ENCODE results near the gene NEU1. TPM values are rescaled to one million over a fixed set of nuclear protein-coding genes. Genes with fewer than 3 reads are reported as not detected.
A peak's percentile ranks its signal among the peaks of the same experiment; 100 is the strongest.

NEU1 gene
- total and polyA plus RNA-seq, 2 of the 8 experiments (the other 6 are each of a cell fraction or from before 2014, with no cell fraction given): 41.2 to 72.1 TPM

DNA sequence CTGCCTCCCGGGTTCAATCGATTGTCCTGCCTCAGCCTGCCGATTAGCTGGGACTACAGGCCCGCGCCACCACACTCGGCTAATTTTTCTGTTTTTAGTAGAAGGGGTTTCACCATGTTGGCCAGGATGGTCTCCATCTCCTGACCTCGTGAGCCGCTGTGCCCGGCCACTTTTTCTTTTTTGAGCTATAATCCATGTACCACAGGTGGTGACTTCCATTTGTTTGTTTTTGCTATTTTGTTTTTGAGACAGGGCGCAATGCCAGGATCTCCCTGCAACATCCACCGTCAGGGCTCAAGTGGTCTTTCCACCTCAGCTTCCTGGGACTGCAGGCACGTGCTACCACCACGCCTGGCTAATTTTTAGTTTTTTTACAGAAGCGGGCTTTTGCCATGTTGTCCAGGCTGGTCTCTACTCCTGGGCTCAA is 26.6 kb downstream of the NEU1 start:
- H3K4me2 ChIP-seq (ENCODE audit: insufficient read depth in 1 of 2, low read depth in 2 of 2, low read length in 2 of 2): peak overlapping the region; percentile 84 to 99
- CTCF ChIA-PET (ENCODE audit: partially characterized antibody): interaction anchor here (0.6 to 4.5 kb wide), 5 partner anchors 45 to 70 kb away, joined by 3 to 15 read pairs (median 7); no protein-coding TSS in a partner anchor
- 13% methylated on average over 14 of the region's 14 CpGs; no CpG with 5 or more reads in 1 of the 2 experiments for WGBS, 2 experiments (ENCODE audit: extremely low coverage in 1 of 2, insufficient coverage in 1 of 2, insufficient read length in 1 of 2, insufficient replicate concordance in 2 of 2, low coverage in 1 of 2, low lambda C conversion rate in 2 of 2, missing lambda C conversion rate in 1 of 2)
- H3K18ac ChIP-seq (ENCODE audit: extremely low read depth, low read length): peak overlapping the region; percentile 4
- H3K14ac ChIP-seq (ENCODE audit: insufficient read length): no peak overlapping the region
- H3K23ac ChIP-seq (ENCODE audit: insufficient read length): no peak overlapping the region
- H3K9ac ChIP-seq (replicated peaks in 1 of 4; ENCODE audit: extremely low read depth in 1 of 4, low read depth in 3 of 4, low read length in 3 of 4): peak overlapping the region; percentile 58 to 96 (median 84)
- H4K8ac ChIP-seq (ENCODE audit: extremely low read depth, insufficient read depth, low read length): no peak overlapping the region
- peaks cover 3% of the 10 kb centered on the region; the same call in 1 of the 2 replicates for H3K79me1 ChIP-seq (ENCODE audit: low read depth, low read length)
- H4K5ac ChIP-seq (ENCODE audit: insufficient read length, low read depth, low read length): no peak overlapping the region
- peak overlapping the region; percentile 32; the same call in 1 of the 2 replicates for H2BK5ac ChIP-seq (ENCODE audit: low read depth, low read length)
- peak overlapping the region; percentile 12 for H3K4ac ChIP-seq (replicated peaks; ENCODE audit: insufficient read length, low read depth, low read length)
- TF ChIP-seq, protein P1, sequence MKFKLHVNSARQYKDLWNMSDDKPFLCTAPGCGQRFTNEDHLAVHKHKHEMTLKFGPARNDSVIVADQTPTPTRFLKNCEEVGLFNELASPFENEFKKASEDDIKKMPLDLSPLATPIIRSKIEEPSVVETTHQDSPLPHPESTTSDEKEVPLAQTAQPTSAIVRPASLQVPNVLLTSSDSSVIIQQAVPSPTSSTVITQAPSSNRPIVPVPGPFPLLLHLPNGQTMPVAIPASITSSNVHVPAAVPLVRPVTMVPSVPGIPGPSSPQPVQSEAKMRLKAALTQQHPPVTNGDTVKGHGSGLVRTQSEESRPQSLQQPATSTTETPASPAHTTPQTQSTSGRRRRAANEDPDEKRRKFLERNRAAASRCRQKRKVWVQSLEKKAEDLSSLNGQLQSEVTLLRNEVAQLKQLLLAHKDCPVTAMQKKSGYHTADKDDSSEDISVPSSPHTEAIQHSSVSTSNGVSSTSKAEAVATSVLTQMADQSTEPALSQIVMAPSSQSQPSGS (IDR thresholded peaks at IDR 0.05; ENCODE audit: low read length): no peak
- H3K79me2 ChIP-seq (ENCODE audit: control insufficient read depth in 1 of 2, insufficient read depth in 2 of 2, low read length in 2 of 2): peaks cover 17 to 44% of the 10 kb centered on the region in 2 experiments
- no peak overlapping the region for H2BK120ac ChIP-seq (replicated peaks; ENCODE audit: low read depth, low read length)
- H2AK5ac ChIP-seq (ENCODE audit: low read depth, low read length): no peak overlapping the region
- H4K91ac ChIP-seq (replicated peaks; ENCODE audit: insufficient read length, low read length): no peak overlapping the region
- no peaks in the 10 kb centered on the region for H3K27me3 ChIP-seq (replicated peaks in 1 of 4; ENCODE audit: control insufficient read depth in 3 of 4, extremely low read depth in 1 of 4, insufficient read depth in 3 of 4, low read length in 3 of 4)
- no peak overlapping the region for H2BK20ac ChIP-seq (ENCODE audit: low read length)
- peaks cover 34 to 57% (median 46%) of the 10 kb centered on the region in 4 experiments for H3K36me3 ChIP-seq (ENCODE audit: control insufficient read depth in 2 of 4, insufficient read depth in 4 of 4, low read length in 3 of 4)
- H3K9me3 ChIP-seq (ENCODE audit: insufficient read depth in 2 of 2, low read depth in 1 of 2, low read length in 1 of 2): no peaks in the 10 kb centered on the region
- peaks cover 15% of the 10 kb centered on the region for H3K23me2 ChIP-seq (ENCODE audit: low read depth, low read length)
- H3K4me3 ChIP-seq (ENCODE audit: extremely low read depth in 1 of 4, insufficient read depth in 2 of 4, low read depth in 3 of 4, low read length in 4 of 4): peak overlapping the region; percentile 70 to 99 (median 92)
- FAIRE-seq: no peak
- no peak for DNase-seq (ENCODE audit: low read depth in 1 of 2, low spot score in 2 of 2)
- peaks cover 18 to 22% of the 10 kb centered on the region in 2 experiments for H4K20me1 ChIP-seq (replicated peaks in 1 of 2; ENCODE audit: control insufficient read depth in 1 of 2, insufficient read depth in 2 of 2, low read length in 2 of 2)
- peak overlapping the region; percentile 79 for H3K56ac ChIP-seq (replicated peaks; ENCODE audit: insufficient read length, low read depth, low read length)
- peak overlapping the region; percentile 2; the same call in 1 of the 2 replicates for H3K27ac ChIP-seq (ENCODE audit: low read depth, low read length)
- POLR2A ChIA-PET (ENCODE audit: partially characterized antibody): interaction anchor here (0.5 to 11.4 kb wide), 31 partner anchors 11 to 214 kb away, joined by 3 to 189 read pairs (median 6); partner anchors contain the start of genes BAG6, C6orf47, DXO and GPANK1
- peaks cover 2 to 9% (median 6%) of the 10 kb centered on the region in 4 experiments; a peak in 5 of 7 replicates for H3K4me1 ChIP-seq (replicated peaks in 1 of 4; ENCODE audit: control insufficient read depth in 3 of 4, insufficient read depth in 4 of 4, low read length in 3 of 4)
- H2BK15ac ChIP-seq (ENCODE audit: low read length): no peak overlapping the region
- H2AFZ ChIP-seq (ENCODE audit: low read length): no peak overlapping the region
- no peak overlapping the region for H2BK12ac ChIP-seq (ENCODE audit: low read depth, low read length)
